ENCODE results near the gene CAPNS1.
"Not testable (repeated sequence)": the region's sequence is repeated elsewhere in the genome, so short reads cannot be mapped to it uniquely, and the experiment has no call there.

CAPNS1 gene

DNA sequence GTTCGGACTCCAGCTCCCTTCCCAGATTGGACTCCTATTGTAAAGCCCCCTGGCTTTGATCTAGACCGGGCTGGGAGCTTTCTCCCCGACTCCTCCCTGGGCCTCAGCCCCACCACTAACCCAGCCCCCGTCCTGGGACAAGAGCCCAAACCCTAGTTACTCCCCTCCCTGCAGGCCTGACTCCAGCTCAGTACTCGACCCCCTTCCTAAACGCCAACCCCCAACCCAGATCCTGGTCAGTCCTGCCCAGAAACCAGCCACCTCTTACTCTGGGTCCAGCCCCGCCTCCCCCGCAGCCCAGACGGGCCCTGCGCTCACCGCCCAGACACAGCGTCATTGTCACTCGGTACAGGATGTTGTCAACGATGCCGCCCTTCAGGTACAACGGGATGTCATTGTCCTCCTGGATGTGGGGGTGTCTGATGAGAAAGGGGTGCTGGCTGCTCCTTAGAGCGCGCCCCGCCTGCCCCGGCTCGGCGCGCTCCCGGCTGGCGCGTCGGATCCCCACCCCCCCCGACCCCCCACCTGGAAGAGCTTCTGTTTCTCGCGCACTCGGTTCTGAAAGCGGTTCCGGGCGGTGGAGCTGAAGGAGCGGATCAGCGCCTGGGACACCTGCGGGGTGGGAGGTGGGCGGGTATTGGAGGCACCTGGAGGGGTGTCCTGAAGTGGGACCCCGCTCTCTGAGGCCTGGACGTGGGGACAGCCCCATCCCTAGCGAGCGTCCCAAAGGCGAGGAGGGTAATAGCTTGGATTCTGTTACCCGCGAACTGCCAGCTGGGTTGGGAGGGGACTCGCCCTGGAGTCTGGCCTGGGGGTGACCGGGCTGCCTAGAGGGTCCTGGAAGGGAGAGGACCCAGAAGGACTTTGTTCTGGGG, 11.5 kb downstream of the CAPNS1 start:
- no peak for DNase-seq

DNA sequence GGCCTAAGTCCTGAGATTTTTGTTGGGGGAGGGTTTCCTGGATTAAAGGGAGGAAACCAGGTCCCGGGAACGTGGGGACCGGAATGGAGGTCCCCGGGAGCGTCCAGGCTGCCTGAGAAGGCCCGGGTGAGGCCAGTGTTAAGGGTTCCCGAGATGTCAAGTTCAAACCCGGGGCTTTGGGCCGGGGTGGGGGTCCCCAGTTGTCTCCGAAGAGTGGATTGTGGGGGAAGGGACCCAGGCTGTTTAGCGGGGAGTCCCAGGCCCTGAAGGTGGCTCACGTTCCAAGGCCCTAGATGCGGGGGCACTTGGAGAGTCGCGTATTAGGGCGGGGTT, 12.1 kb downstream of the CAPNS1 start:
- DNase-seq = no peak

DNA sequence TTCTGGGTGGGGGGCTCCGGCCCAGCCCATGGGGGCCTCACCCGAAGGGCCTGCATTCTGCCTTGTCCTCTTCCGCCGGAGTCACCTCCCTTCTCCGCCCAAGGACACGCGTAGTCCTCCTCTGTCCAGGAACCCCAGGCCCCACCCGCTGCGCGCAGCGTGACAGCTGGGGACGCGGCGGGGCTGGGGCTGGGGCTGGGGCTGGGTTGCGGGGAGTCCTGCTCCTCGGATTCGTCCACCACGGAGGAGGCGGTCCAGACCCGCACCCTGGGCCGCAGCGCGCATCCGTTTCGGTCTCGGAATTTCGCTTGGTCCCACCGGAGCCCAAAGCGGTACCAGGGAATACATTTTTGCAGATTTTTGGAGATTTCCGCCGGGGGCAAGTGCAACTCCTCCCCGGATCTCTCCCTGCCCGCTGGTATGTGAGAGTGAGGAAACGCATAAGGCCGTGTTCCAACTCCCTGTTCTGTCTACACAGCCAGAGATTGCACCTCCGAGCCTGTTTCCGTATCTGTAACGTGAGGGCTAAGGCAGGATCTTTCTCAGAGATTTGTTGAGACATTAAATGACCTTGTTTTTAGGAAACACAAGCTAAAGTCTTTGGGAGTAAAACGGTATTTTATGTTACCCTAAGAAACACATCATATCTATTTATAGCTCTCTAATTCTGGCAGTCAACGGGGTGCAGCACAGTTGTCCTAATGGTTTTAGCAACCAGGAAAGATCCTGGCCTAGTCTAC, 12.7 kb downstream of the CAPNS1 start, which contains the start of gene COX7A1:
Gene COX7A1 (minus strand): TSS at position 96 of the 740 bp plus-strand sequence. CDS start 40 bp downstream, at position 56.
- DNase-seq = no peak

DNA sequence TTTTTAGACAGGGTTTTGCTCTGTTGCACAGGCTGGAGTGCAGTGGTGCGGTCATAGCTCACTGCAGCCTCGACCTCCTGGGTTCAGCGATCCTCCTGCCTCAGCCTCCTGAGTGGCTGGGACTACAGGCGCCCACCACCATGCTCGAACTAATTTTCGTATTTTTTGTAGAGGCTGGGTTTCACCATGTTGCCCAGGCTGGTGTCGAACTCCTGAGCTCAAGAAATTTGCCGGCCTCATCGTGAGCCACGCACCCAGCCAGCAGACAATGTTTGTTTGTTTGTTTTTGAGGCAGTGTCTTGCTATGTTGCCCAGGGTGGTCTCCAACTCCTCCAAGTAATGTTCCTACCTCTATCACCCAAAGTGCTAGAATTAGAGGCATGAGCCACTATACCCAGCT, 13.3 kb downstream of the CAPNS1 start:
- no peak for DNase-seq

DNA sequence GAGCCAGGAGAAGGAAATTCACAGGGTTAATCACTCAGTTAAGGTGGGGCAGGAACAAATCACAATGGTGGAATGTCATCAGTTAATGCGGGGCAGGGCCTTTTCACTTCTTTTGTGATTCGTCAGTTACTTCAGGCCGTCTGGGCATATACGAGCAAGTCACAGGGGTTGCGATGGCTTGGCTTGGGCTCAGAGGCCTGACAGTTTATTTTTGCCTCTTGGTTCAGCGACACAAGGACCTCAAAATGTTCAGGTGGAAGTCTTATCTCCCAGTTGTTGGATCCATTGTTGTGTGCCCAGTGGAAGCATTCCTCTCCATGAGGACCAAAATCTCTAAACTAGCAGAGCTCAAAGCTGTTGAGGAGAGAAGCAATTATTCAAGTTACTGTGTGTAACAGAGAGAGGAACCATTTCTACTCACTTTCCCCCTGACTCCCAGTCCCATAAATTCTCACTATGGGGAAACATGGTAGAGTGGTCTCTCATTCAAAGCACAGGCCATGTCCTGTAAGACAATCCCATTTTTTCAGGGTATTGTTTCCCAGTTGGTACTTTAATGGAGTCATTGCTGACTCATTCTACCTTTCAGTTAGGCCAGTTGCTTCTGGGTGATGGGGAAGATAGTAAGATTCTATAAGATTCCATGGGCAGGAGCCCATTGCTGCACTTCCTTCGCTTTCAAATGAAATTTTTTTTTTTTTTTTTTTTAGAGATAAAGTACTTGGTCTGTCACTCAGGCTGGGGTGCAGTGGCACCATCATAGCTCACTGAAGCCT, 21.1 kb downstream of the CAPNS1 start:
- DNase-seq = no peak

DNA sequence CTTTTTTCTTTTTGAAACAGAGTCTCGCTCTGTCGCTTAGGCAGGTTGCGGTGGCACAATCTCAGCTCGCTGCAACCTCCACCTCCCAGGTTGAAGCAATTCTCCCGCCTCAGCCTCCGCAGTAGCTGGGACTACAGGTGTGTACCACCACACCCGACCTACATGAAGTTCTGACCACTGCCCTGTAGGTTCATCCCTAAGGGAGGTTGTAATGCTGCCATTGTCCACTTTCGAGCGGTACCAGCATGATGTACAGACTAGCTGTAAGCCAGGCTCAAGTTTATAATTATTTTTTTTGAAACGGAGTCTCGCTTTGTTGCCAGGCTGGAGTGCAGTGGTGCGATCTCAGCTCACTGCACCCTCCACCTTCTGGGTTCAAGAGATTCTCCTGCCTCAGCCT, 23.9 kb downstream of the CAPNS1 start:
- DNase-seq = no peak

DNA sequence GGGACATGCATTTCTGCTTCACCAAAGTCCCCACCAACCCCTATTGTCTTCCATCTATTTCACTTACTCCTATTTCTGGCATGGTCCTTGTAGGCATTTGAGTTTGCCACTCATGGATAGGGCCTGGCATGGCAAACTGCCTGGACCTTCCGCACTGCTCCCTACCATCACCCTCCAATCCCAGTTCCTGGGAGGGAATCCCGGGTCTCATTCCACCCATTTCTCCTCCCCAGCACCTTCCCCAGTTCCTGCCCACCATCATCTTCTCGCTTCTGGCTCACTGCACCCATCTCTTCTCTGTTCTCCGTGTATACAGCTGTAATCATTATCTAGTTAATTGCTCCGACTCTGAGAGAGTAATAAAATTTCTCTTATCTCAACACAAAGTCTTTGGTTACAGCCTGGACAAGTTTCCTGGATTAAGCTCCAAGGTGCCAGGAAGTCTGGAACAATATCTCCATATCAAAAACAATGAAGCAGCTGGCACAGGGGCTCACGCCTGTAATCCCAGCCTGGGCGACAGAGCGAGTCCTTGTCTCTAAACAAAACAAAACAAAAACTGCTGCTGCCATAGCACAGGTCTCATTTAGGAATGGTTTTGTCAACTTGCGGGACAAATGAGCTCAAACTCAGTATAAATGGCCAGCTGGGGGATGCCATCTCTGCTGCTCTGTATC, 29.4 kb downstream of the CAPNS1 start:
- DNase-seq = peak; percentile 65

DNA sequence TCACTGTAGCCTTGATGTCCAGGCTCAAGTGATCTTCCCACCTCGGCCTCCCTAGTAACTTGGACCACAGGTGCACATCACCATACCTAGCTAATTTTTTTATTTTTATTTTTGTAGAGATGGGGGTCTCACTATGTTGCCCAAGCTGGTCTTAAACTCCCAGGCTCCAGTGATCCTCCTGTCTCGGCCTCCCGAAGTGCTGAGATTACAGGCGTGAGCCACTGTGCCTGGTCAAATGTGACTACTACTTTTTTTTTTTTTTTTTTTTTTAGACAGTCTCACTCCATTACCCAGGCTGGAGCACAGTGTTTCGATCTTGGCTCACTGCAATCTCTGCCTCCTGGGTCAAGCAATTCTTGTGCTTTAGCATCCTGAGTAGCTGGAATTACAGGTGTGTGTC, 33.0 kb downstream of the CAPNS1 start:
- DNase-seq = no peak

DNA sequence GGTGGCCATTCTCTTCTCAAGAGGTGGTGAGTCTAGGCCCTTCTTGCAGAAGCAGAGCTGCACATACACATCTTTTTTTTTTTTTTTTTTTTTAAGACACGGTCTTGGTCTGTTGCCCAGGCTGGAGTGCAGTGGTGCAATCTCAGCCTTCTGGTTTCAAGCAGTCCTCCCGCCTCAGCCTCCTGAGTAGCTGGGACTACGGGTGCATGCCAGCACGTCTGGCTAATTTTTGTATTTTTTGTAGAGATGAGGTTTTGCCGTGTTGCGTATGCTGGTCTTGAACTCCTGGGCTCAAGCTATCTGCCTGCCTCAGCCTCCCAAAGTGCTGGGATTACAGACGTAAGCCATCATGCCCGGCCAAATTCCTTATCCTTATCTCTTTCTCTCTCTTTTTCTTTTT, 34.0 kb downstream of the CAPNS1 start:
- DNase-seq = not testable (repeated sequence)

DNA sequence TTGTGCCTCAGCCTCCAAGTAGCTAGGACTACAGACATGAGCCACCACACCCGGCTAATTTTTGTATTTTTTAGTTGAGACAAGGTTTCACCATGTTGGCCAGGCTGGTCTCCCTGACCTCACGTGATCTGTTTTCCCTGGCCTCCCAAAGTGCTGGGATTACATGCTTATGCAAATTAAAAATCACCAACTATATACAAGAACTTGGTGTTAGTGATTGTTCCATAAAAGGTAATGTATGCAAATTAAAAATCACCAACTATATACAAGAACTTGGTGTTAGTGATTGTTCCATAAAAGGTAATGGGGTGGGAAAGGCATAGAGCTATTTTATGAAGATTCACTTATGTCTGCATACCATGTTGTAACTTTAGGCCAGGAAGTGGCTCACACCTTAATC, 39.2 kb downstream of the CAPNS1 start:
- not testable (repeated sequence) for DNase-seq

DNA sequence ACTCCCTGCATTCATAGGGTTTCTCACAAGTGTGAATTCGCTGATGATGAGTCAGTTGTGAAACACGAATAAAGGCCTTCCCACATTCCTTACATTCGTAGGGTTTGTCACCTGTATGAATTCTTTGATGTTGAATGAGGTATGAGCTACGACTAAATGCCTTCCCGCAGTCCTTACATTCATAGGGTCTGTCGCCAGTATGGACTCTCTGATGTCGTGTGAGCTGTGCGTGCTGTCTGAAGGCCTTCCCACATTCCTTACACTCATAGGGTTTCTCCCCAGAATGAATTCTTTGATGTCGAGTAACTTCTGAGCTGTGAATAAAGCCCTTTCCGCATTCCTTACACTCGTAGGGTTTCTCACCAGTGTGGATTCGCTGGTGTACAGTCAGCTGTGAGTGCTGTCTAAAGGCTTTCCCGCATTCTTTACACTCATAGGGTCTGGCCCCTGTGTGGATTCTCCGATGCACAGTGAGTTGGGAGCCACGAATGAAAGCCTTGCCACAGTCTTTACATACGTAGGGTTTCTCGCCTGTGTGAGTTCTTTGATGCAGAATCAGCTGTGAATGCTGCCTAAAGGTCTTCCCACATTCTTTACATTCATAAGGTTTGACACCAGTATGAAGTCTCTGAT, 42.9 kb downstream of the CAPNS1 start:
- DNase-seq = no peak

DNA sequence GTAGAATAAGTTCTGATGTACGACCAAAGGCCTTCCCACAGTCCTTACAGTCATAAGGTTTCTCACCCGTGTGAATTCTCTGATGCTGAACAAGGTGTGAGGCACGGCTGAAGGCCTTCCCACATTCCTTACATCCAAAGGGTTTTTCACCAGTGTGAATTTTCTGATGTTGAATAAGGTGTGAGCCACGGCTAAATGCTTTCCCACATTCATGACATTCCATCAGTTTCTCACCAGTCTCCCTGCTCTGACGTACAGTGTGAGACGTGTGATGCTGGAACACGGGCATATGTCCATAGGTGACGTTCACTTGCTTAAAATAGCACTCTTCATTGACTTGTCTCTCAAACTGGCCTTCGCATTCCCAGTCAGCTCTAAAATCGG, 43.4 kb downstream of the CAPNS1 start:
- DNase-seq = no peak

DNA sequence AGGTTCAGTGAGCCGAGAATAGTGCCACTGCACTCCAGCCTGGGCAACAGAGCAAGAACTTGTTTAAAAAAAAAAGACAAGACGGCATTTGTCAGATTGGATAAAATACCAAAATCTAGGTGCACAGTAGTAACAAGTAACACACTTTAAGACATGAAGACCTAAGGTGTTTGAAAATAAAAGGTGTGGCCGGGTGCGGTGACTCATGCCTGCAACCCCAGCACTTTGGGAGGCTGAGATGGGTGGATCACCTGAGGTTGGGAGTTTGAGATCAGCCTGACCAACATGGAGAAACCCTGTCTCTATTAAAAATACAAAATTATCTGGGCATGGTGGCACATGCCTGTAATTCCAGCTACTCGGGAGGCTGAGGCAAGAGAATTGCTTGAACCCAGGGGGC, 46.9 kb downstream of the CAPNS1 start:
- not testable (repeated sequence) for DNase-seq

DNA sequence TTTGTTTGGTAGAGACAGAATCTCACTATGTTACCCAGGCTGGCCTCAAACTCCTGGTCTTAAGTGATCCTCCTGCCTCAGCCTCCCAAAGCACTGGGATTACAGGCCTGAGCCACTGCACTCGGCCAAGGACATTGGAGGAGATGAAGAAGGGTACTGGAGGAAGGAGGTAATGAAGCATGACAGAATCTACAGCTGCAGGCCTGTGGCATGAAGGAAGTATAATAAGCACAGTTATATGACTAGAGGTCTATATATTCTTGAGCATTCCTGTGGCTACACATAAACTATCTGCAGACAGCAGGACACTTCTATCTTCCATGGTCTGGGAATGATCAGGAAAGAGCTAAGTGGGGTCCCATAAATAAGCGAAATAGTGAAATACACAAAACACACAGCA, 56.4 kb downstream of the CAPNS1 start:
- no peak for DNase-seq

DNA sequence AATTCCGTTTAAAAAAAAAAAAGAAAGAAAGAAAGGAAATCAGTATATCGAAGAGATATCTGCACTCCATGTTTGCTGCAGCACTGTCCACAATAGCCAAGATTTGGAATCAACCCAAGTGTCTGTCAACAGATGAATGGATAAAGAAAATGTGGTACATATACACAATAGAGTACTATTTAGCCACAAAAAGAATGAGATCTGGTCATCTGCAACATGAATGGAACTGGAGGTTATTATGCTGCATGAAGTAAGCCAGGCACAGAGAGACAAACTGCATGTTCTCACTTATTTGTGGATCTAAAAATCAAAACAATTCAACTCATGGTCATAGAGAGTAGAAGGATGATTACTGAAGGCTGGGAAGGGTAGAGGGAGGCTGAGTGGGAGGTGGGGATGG, 58.3 kb downstream of the CAPNS1 start:
- no peak for DNase-seq
